ENCODE measurements around the gene RNH1.

DNA sequence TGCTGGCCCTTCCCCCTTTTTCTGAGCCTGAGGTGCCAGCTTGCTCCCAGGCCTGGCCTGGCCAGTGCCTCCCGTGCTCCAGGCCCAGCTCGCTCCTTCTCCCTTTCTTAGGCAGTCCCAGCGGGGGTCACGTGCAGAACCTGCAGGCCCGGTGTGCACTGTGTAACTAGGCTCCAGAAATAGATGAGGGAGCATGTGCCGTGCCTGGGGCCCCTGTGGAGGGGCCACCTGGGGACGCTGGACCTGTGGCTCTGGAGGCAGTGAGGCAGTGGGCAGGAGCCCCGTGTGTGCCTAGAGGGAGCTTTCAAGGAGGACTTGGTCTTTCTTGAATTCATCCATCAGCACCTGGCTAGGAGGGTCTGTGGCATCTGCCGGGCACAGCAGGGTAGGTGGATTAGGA lies 45.4 kb downstream of the RNH1 start:
- TF ChIP-seq, protein P1, sequence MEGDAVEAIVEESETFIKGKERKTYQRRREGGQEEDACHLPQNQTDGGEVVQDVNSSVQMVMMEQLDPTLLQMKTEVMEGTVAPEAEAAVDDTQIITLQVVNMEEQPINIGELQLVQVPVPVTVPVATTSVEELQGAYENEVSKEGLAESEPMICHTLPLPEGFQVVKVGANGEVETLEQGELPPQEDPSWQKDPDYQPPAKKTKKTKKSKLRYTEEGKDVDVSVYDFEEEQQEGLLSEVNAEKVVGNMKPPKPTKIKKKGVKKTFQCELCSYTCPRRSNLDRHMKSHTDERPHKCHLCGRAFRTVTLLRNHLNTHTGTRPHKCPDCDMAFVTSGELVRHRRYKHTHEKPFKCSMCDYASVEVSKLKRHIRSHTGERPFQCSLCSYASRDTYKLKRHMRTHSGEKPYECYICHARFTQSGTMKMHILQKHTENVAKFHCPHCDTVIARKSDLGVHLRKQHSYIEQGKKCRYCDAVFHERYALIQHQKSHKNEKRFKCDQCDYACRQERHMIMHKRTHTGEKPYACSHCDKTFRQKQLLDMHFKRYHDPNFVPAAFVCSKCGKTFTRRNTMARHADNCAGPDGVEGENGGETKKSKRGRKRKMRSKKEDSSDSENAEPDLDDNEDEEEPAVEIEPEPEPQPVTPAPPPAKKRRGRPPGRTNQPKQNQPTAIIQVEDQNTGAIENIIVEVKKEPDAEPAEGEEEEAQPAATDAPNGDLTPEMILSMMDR (IDR thresholded peaks at IDR 0.05): no peak
- TF ChIP-seq POLR2AphosphoS5 (IDR thresholded peaks at IDR 0.05; ENCODE audit: low read depth, low read length) (no peak), SIN3A (IDR thresholded peaks at IDR 0.05; ENCODE audit: borderline replicate concordance, insufficient read depth, low read depth, low read length) (no peak), TCF7L2 (IDR thresholded peaks at IDR 0.05; ENCODE audit: low read depth, low read length) (no peak)
- TF ChIP-seq, protein P2, sequence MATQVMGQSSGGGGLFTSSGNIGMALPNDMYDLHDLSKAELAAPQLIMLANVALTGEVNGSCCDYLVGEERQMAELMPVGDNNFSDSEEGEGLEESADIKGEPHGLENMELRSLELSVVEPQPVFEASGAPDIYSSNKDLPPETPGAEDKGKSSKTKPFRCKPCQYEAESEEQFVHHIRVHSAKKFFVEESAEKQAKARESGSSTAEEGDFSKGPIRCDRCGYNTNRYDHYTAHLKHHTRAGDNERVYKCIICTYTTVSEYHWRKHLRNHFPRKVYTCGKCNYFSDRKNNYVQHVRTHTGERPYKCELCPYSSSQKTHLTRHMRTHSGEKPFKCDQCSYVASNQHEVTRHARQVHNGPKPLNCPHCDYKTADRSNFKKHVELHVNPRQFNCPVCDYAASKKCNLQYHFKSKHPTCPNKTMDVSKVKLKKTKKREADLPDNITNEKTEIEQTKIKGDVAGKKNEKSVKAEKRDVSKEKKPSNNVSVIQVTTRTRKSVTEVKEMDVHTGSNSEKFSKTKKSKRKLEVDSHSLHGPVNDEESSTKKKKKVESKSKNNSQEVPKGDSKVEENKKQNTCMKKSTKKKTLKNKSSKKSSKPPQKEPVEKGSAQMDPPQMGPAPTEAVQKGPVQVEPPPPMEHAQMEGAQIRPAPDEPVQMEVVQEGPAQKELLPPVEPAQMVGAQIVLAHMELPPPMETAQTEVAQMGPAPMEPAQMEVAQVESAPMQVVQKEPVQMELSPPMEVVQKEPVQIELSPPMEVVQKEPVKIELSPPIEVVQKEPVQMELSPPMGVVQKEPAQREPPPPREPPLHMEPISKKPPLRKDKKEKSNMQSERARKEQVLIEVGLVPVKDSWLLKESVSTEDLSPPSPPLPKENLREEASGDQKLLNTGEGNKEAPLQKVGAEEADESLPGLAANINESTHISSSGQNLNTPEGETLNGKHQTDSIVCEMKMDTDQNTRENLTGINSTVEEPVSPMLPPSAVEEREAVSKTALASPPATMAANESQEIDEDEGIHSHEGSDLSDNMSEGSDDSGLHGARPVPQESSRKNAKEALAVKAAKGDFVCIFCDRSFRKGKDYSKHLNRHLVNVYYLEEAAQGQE (IDR thresholded peaks at IDR 0.05; ENCODE audit: insufficient read depth in 1 of 2, low read depth in 2 of 2, low read length in 1 of 2): no peak

Measured in Panc1 (cell line).